ENCODE data around the gene SPDYE11.
"Not testable (repeated sequence)": the region's sequence is repeated elsewhere in the genome, so short reads cannot be mapped to it uniquely, and the experiment has no call there.

DNA sequence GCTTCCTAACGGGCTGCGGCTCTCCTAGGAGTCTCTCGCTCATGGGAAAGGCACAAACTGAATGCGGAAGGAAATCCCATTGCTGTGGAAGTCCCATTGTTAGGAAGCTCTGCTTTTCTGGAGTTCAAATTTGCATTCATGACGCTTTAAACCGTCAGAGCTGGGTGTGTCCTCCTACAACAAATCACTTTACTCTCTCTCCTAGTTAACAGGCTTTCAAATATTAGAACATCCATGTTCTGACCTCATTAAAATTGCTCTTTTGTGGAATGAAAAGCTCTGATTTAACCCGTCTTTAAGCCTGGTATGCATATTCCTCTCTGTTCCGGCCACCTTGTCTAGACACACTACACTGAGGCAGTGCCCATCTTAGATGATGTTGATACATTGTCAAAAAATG lies at the start of gene SPDYE11:
- TF ChIP-seq, protein P1, sequence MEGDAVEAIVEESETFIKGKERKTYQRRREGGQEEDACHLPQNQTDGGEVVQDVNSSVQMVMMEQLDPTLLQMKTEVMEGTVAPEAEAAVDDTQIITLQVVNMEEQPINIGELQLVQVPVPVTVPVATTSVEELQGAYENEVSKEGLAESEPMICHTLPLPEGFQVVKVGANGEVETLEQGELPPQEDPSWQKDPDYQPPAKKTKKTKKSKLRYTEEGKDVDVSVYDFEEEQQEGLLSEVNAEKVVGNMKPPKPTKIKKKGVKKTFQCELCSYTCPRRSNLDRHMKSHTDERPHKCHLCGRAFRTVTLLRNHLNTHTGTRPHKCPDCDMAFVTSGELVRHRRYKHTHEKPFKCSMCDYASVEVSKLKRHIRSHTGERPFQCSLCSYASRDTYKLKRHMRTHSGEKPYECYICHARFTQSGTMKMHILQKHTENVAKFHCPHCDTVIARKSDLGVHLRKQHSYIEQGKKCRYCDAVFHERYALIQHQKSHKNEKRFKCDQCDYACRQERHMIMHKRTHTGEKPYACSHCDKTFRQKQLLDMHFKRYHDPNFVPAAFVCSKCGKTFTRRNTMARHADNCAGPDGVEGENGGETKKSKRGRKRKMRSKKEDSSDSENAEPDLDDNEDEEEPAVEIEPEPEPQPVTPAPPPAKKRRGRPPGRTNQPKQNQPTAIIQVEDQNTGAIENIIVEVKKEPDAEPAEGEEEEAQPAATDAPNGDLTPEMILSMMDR (IDR thresholded peaks at IDR 0.05; ENCODE audit: extremely low read depth in 1 of 2, insufficient read depth in 1 of 2, low read depth in 1 of 2, low read length in 2 of 2): not testable (repeated sequence)
- not testable (repeated sequence) for TF ChIP-seq POLR2A (IDR thresholded peaks at IDR 0.05; ENCODE audit: low read depth, low read length); FOS (IDR thresholded peaks at IDR 0.05; ENCODE audit: borderline replicate concordance, insufficient read depth, low read length); EZH2 (IDR thresholded peaks at IDR 0.05; ENCODE audit: borderline replicate concordance, low read depth, low read length, severe bottlenecking); POLR2AphosphoS5 (IDR thresholded peaks at IDR 0.05; ENCODE audit: insufficient read depth, low read depth, low read length)
- TF ChIP-seq, protein P2, sequence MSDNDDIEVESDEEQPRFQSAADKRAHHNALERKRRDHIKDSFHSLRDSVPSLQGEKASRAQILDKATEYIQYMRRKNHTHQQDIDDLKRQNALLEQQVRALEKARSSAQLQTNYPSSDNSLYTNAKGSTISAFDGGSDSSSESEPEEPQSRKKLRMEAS (IDR thresholded peaks at IDR 0.05; ENCODE audit: insufficient read depth, insufficient read length): not testable (repeated sequence)
